HepG2 (cell line): ENCODE measurements around the gene ZNF740. TPM values are rescaled to one million over a fixed set of nuclear protein-coding genes. Genes with fewer than 3 reads are reported as not detected.

ENCODE experiments used
- AFF4 ChIP-seq: sonication (generic); formaldehyde crosslinking; IDR thresholded peaks from 2 replicates; pipeline ENCODE4 v1.4.0; 2020; ENCODE audit warnings: missing genetic modification reagents
- HDAC6 ChIP-seq: fragments of 200-600 bp; sonication (generic); IDR thresholded peaks from 2 replicates; pipeline ENCODE4 v1.7.0; 2017; ENCODE audit warnings: mild to moderate bottlenecking, antibody characterized with exemption, low read length, low read depth
- HNF1A ChIP-seq, 2 experiments: sonication (generic) in 1 of 2; formaldehyde crosslinking in 1 of 2; IDR thresholded peaks; 2 replicates each; pipeline versions ENCODE4 v1.4.0 to v1.6.1; 2016 to 2020; ENCODE audit warnings: borderline replicate concordance in 1 of 2, low read depth in 1 of 2, mild to moderate bottlenecking in 1 of 2, missing genetic modification reagents in 1 of 2
- PAXIP1 ChIP-seq: sonication (generic); formaldehyde crosslinking; conservative IDR thresholded peaks from 2 replicates; pipeline ENCODE4 v1.4.0; 2020; ENCODE audit warnings: mild to moderate bottlenecking, missing genetic modification reagents, moderate library complexity
- SOX5 ChIP-seq: IDR thresholded peaks from 2 replicates; pipeline ENCODE4 v1.6.1; 2016; ENCODE audit warnings: borderline replicate concordance
- SSRP1 ChIP-seq: IDR thresholded peaks from 2 replicates; pipeline ENCODE4 v1.6.1; 2016; ENCODE audit warnings: control low read depth
- ZNF281 ChIP-seq: sonication (generic); formaldehyde crosslinking; IDR thresholded peaks from 2 replicates; pipeline ENCODE4 v1.4.0; 2020; ENCODE audit warnings: missing genetic modification reagents, borderline replicate concordance
- ZNF484 ChIP-seq: sonication (generic); formaldehyde crosslinking; IDR thresholded peaks from 2 replicates; pipeline ENCODE4 v1.5.1; 2020; ENCODE audit warnings: mild to moderate bottlenecking, low read depth, missing genetic modification reagents, borderline replicate concordance
- ZNF512 ChIP-seq: sonication (generic); formaldehyde crosslinking; IDR thresholded peaks from 2 replicates; pipeline ENCODE4 v1.4.0; 2020; ENCODE audit warnings: mild to moderate bottlenecking, missing genetic modification reagents
- ZNF878 ChIP-seq: sonication (generic); formaldehyde crosslinking; IDR thresholded peaks from 2 replicates; pipeline ENCODE4 v1.8.1; 2023; ENCODE audit warnings: mild to moderate bottlenecking, missing genetic modification reagents, moderate library complexity
- polyA plus RNA-seq, 8 experiments: library from polyadenylated mRNA; depleted of rRNA in 3 of 8; stranded (reverse) in 7 of 8; unstranded in 1 of 8; fragments of >200 nt; fragmentation: Illumina TruSeq in 4 of 8; extraction: Trizol in 4 of 8; gene quantifications; 2 replicates each; pipeline versions ENCODE4 v1.2.1 to v1.2.3, GENCODE V29; 2011 to 2016; ENCODE audit warnings: low read depth in 4 of 8, missing spikeins in 1 of 8, mixed read lengths in 1 of 8; ENCODE audit not compliant: insufficient read depth in 1 of 8
- total RNA-seq, 5 experiments: library from RNA; depleted of rRNA; stranded (reverse); fragments of >200 nt; fragmentation: Illumina TruSeq; extraction: Trizol; gene quantifications; 2 replicates each; pipeline ENCODE4 v1.2.3, GENCODE V29; 2016; ENCODE audit warnings: low read depth in 1 of 5

The ZNF740 gene
- total and polyA plus RNA-seq, 2 of the 13 experiments (the other 11 are each of a cell fraction or from before 2014, with no cell fraction given) = 16.9 to 19.0 TPM

GRCh38 chr12:53145383-53146260 is 34.9 kb upstream of the ZNF740 start (continued):
- TF ChIP-seq PAXIP1 (CRISPR knock-in tag) = peak; percentile 74
- no peak for TF ChIP-seq HNF1A (IDR thresholded peaks at IDR 0.05; ENCODE audit: low read depth)
- no peak for TF ChIP-seq HNF1A (CRISPR knock-in tag; IDR thresholded peaks at IDR 0.05; ENCODE audit: borderline replicate concordance)
- TF ChIP-seq SSRP1 (CRISPR knock-in tag) = no peak
- no peak for TF ChIP-seq HDAC6
- peak; percentile 71 for TF ChIP-seq SOX5 (CRISPR knock-in tag)
- TF ChIP-seq ZNF512 (CRISPR knock-in tag) = no peak
- no peak for TF ChIP-seq AFF4 (CRISPR knock-in tag)
- TF ChIP-seq ZNF484 (CRISPR knock-in tag) = no peak
- TF ChIP-seq ZNF878 (CRISPR knock-in tag) = no peak
- TF ChIP-seq ZNF281 (CRISPR knock-in tag) = no peak
